ENCODE data around the gene RIMS3.

The RIMS3 gene

DNA sequence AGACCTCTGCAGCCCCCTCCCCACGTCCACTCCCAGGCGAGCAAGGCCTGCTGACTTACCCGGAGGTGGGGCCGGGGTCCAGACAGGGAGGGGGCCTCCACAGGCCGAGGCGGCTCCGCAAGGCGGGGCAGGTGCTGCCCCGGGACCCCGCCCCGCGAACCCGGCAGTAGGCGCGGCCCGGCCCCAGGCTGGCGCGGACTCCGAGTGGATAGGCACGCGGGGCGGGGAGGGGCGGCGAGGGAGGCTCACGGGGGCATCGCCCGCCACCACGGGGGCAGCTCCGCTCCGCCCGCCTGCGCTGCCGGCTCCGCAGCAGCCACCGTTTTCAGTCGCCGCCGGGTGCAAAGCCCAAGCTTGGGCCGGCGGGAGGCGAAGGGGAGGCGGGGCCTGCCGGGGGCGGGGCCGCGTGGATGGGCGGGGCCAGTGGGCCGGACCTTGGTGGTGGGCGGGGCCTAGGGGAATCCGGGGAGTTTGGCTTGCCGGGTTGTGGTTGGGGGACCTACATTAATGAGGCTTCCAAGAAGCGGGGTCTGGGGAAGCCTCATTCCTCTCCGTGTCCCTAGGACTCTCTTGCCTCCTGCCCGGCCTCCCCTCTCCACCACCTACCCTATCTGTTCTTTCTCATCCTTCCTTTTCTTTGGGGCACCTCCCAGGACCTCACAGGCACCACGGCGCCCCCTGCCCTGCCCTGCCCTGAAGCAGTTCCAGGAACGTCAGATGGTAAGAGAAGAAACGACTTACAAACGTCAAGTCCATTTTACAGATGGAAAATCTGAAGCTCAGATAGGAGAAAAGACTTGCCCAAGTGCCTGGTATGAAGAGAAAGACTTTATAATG, at the start of gene RIMS3:
Gene RIMS3 (minus strand): TSS at position 348 of the 837 bp plus-strand sequence. CDS start 23,757 bp downstream, outside the sequence.
- no peaks in the 10 kb centered on the region for H3F3A ChIP-seq (ENCODE audit: insufficient read depth, low read length)
- H3K27me3 ChIP-seq (ENCODE audit: insufficient read depth, low read length), result no peaks in the 10 kb centered on the region
- TF ChIP-seq, protein P1, sequence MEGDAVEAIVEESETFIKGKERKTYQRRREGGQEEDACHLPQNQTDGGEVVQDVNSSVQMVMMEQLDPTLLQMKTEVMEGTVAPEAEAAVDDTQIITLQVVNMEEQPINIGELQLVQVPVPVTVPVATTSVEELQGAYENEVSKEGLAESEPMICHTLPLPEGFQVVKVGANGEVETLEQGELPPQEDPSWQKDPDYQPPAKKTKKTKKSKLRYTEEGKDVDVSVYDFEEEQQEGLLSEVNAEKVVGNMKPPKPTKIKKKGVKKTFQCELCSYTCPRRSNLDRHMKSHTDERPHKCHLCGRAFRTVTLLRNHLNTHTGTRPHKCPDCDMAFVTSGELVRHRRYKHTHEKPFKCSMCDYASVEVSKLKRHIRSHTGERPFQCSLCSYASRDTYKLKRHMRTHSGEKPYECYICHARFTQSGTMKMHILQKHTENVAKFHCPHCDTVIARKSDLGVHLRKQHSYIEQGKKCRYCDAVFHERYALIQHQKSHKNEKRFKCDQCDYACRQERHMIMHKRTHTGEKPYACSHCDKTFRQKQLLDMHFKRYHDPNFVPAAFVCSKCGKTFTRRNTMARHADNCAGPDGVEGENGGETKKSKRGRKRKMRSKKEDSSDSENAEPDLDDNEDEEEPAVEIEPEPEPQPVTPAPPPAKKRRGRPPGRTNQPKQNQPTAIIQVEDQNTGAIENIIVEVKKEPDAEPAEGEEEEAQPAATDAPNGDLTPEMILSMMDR (IDR thresholded peaks at IDR 0.05; ENCODE audit: low read length), result peak; percentile 66
- no peak for TF ChIP-seq EZH2 (IDR thresholded peaks at IDR 0.05; ENCODE audit: borderline replicate concordance, low read length)
- H3K9ac ChIP-seq (ENCODE audit: low read length), result peak within 1 kb of the TSS; percentile 67
- no peaks in the 10 kb centered on the region for H3K9me3 ChIP-seq (ENCODE audit: low read length)
- H4K20me1 ChIP-seq (ENCODE audit: insufficient read depth, low read length), result no peaks in the 10 kb centered on the region
- H3K4me2 ChIP-seq (ENCODE audit: low read length), result peak within 1 kb of the TSS; percentile 80
- peaks cover 37% of the 10 kb centered on the region for H3K4me1 ChIP-seq (ENCODE audit: insufficient read depth, low read length, severe bottlenecking)
- H3K27ac ChIP-seq (ENCODE audit: low read depth, low read length, poor library complexity, severe bottlenecking), result no peak within 1 kb of the TSS
- H3K4me3 ChIP-seq (ENCODE audit: low read depth, low read length, poor library complexity, severe bottlenecking), result peak within 1 kb of the TSS; percentile 73
- no peaks in the 10 kb centered on the region for H3K36me3 ChIP-seq (ENCODE audit: insufficient read depth, low read length)
- H3K79me2 ChIP-seq (ENCODE audit: insufficient read depth, low read length), result no peaks in the 10 kb centered on the region
- no peaks in the 10 kb centered on the region for H3K9me2 ChIP-seq (ENCODE audit: low read depth, low read length)
- H2AFZ ChIP-seq (ENCODE audit: low read length), result peak within 1 kb of the TSS; percentile 88; the same call in 1 of the 2 replicates

DNA sequence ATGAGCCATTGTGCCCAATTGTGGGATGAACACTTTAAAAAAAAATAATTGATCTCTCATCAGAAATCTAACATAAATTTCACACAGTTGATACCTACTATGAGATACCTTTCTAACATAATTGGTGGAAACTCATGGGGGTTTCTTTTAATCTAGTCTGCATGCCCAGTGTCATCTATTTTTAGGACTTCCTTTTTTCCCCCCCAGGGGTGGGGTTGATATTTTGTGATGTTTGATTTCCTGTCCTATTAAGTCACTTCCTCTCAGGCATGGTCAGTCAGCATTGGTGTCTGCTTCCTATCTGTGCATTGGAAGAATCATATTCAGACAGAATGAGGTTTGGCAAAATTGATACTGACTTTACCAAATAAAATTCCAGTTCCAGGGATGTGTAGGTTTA, 47.5 kb upstream of the RIMS3 start:
- Histone ChIP-seq H3K4me3 (ENCODE audit: low read depth, low read length, poor library complexity, severe bottlenecking) (no peak overlapping the region), H2AFZ (ENCODE audit: low read length) (no peak overlapping the region), H3K79me2 (ENCODE audit: insufficient read depth, low read length) (peaks cover 83% of the 10 kb centered on the region), H3K27me3 (ENCODE audit: insufficient read depth, low read length) (no peaks in the 10 kb centered on the region), H3K9me3 (ENCODE audit: low read length) (no peaks in the 10 kb centered on the region), H3K27ac (ENCODE audit: low read depth, low read length, poor library complexity, severe bottlenecking) (peak overlapping the region; percentile 52), H3F3A (ENCODE audit: insufficient read depth, low read length) (no peaks in the 10 kb centered on the region), H3K9me2 (ENCODE audit: low read depth, low read length) (no peaks in the 10 kb centered on the region), H3K9ac (ENCODE audit: low read length) (no peak overlapping the region), H3K4me2 (ENCODE audit: low read length) (peak overlapping the region; percentile 12; the same call in 1 of the 2 replicates), H3K4me1 (ENCODE audit: insufficient read depth, low read length, severe bottlenecking) (peaks cover 51% of the 10 kb centered on the region), H3K36me3 (ENCODE audit: insufficient read depth, low read length) (peaks cover 18% of the 10 kb centered on the region; the same call in 1 of the 2 replicates), H4K20me1 (ENCODE audit: insufficient read depth, low read length) (no peaks in the 10 kb centered on the region)
- TF ChIP-seq EZH2 (IDR thresholded peaks at IDR 0.05; ENCODE audit: borderline replicate concordance, low read length), result no peak
- TF ChIP-seq, protein P1 (IDR thresholded peaks at IDR 0.05; ENCODE audit: low read length), result no peak

DNA sequence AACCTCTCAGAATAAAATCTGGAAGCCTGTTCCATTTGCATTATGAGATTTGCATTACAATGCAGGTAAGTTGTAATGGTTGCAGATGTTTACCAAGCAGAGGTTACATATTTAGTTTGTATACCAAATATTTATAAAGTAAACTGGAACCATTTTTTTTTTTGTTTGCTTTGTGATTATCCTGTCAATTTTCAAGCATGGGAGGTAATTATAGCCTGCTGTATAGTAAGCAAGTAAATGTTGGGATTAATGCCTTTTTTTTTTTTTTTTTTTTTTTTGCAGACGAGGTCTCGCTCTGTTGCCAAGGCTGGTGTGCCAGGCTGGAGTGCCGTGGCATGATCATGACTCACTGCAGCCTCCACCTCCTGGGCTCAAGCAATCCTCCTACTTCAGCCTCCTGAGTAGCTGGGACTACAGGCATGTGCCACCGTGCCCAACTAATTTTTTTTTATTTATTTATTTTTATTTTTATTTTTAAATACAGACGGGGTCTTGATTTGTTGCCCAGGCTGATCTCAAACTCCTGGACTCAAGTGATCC, 47.0 kb upstream of the RIMS3 start:
- Histone ChIP-seq H3K36me3 (ENCODE audit: insufficient read depth, low read length) (peaks cover 18% of the 10 kb centered on the region; the same call in 1 of the 2 replicates), H3F3A (ENCODE audit: insufficient read depth, low read length) (no peaks in the 10 kb centered on the region), H3K9me2 (ENCODE audit: low read depth, low read length) (no peaks in the 10 kb centered on the region), H4K20me1 (ENCODE audit: insufficient read depth, low read length) (no peaks in the 10 kb centered on the region), H3K27ac (ENCODE audit: low read depth, low read length, poor library complexity, severe bottlenecking) (peak overlapping the region; percentile 89), H3K4me3 (ENCODE audit: low read depth, low read length, poor library complexity, severe bottlenecking) (peak overlapping the region; percentile 82), H3K4me2 (ENCODE audit: low read length) (peak overlapping the region; percentile 91; the same call in 1 of the 2 replicates), H3K79me2 (ENCODE audit: insufficient read depth, low read length) (peaks cover 83% of the 10 kb centered on the region), H3K9ac (ENCODE audit: low read length) (no peak overlapping the region; the same call in 1 of the 2 replicates), H3K27me3 (ENCODE audit: insufficient read depth, low read length) (no peaks in the 10 kb centered on the region), H3K4me1 (ENCODE audit: insufficient read depth, low read length, severe bottlenecking) (peaks cover 57% of the 10 kb centered on the region), H3K9me3 (ENCODE audit: low read length) (no peaks in the 10 kb centered on the region), H2AFZ (ENCODE audit: low read length) (no peak overlapping the region)
- TF ChIP-seq, protein P1 (IDR thresholded peaks at IDR 0.05; ENCODE audit: low read length), result no peak
- TF ChIP-seq EZH2 (IDR thresholded peaks at IDR 0.05; ENCODE audit: borderline replicate concordance, low read length), result no peak
